ENCODE data around the gene JADE2. TPM values are rescaled to one million over a fixed set of nuclear protein-coding genes. Genes with fewer than 3 reads are reported as not detected.
A peak's percentile ranks its signal among the peaks of the same experiment; 100 is the strongest.
"Not testable (repeated sequence)": the region's sequence is repeated elsewhere in the genome, so short reads cannot be mapped to it uniquely, and the experiment has no call there.

The JADE2 gene
- total RNA-seq, 1 donor from 2014 or later = 26.3 TPM

DNA sequence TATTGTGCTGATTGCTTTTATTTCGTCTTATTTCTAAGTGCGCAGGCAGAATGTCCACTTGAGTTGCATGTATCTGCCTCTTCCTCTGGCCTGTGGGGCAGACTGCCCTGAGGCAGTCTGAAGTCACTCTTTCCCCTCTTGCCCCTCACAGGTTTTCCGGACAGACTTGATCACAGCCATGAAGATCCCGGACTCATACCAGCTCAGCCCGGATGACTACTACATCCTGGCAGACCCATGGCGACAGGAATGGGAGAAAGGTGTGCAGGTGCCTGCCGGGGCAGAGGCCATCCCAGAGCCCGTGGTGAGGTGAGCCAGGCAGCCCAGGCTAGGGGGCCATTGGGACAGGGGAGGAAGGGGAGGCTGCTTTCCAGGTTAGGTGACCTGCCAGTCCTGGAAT lies 26.4 kb downstream of the JADE2 start:
- peaks cover 30% of the 10 kb centered on the region for H3K36me3 ChIP-seq

DNA sequence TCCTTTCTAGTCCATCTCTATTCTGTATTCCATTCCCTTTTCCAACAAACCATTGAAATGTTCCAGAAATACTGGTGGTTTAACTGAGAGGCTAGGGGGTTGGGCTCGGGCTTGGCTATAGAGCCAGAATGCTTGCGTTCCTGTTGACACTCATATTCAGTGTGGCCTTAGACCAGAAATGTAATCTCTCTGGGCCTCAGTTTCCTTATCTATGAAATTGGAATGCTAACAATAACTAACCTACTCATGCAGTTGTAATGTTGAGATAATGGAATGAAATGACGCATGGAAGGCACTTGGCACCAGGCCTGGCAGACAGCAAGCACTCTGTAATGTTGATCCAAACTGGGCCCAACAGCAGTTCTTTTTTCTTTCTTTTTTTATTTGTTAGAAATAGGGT lies 26.8 kb downstream of the JADE2 start:
- no peak overlapping the region for H3K4me3 ChIP-seq
- H3K9me3 ChIP-seq (replicated peaks) = no peaks in the 10 kb centered on the region
- H3K4me1 ChIP-seq = peaks cover 89% of the 10 kb centered on the region
- peaks cover 30% of the 10 kb centered on the region for H3K36me3 ChIP-seq
- peak overlapping the region; percentile 89 for H3K27ac ChIP-seq (replicated peaks)
- TF ChIP-seq, protein P1, sequence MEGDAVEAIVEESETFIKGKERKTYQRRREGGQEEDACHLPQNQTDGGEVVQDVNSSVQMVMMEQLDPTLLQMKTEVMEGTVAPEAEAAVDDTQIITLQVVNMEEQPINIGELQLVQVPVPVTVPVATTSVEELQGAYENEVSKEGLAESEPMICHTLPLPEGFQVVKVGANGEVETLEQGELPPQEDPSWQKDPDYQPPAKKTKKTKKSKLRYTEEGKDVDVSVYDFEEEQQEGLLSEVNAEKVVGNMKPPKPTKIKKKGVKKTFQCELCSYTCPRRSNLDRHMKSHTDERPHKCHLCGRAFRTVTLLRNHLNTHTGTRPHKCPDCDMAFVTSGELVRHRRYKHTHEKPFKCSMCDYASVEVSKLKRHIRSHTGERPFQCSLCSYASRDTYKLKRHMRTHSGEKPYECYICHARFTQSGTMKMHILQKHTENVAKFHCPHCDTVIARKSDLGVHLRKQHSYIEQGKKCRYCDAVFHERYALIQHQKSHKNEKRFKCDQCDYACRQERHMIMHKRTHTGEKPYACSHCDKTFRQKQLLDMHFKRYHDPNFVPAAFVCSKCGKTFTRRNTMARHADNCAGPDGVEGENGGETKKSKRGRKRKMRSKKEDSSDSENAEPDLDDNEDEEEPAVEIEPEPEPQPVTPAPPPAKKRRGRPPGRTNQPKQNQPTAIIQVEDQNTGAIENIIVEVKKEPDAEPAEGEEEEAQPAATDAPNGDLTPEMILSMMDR (IDR thresholded peaks at IDR 0.05; ENCODE audit: borderline replicate concordance) = no peak
- intact Hi-C loops (cut with micrococcal nuclease) = no loop called here
- H3K27me3 ChIP-seq (ENCODE audit: low read depth) = no peaks in the 10 kb centered on the region
- peak; percentile 86 for DNase-seq

More for the DNA sequence above, 26.4 kb downstream of the JADE2 start:
- TF ChIP-seq, protein P1 (IDR thresholded peaks at IDR 0.05; ENCODE audit: borderline replicate concordance) = no peak
- Histone ChIP-seq H3K27me3 (ENCODE audit: low read depth) (no peaks in the 10 kb centered on the region), H3K4me3 (no peak overlapping the region), H3K4me1 (peaks cover 93% of the 10 kb centered on the region), H3K27ac (replicated peaks) (peak overlapping the region; percentile 89), H3K9me3 (replicated peaks) (no peaks in the 10 kb centered on the region)
- intact Hi-C loops (cut with micrococcal nuclease) = no loop called here
- DNase-seq = no peak

DNA sequence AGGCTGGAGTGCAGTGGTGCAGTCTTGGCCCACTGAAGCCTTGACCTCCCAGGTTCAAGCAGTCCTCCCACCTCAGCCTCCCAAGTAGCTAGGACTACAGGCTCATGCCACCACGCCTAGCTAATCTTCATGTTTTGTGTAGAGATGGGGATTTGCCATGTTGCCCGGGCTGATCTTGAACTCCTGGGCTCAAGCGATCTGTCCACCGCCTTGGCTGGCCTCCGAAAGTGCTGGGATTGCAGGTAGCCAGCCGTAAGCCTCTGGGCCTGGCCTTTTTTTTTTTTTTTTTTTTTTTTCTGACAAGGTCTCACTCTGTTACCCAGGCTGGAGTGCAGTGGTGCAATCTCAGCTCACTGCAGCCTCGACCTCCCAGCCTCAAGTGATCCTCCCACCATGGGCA lies 27.2 kb downstream of the JADE2 start:
- H3K4me3 ChIP-seq; H3K27me3 ChIP-seq (ENCODE audit: low read depth); H3K9me3 ChIP-seq (replicated peaks); intact Hi-C loops (cut with micrococcal nuclease): not testable (repeated sequence)
- H3K36me3 ChIP-seq = peaks cover 30% of the 10 kb centered on the region
- H3K4me1 ChIP-seq = peaks cover 85% of the 10 kb centered on the region
- H3K27ac ChIP-seq (replicated peaks) = peak overlapping the region; percentile 89
- peak; percentile 19 for DNase-seq

DNA sequence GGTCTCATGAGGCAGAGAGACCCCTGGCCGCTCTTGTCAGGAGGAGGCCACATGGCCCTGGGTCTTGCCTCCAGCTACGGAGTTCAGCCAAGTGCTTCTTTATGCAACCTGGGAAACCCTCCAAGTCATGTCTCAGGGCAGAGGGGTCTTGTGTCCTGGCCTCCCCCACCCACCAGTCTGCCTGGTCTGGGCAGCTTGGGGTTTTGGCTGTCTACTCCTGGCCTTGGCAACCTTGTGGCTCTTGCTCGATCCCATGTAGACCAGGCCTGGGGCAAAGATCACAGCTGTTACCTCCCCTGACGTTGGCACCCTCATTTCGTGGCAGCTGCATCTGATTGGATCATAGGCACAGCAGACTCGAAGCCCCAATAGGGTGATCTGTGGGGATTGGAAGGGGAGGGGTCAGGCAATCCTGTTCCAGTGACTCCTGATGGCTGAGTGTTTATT lies 28.4 kb downstream of the JADE2 start:
- Histone ChIP-seq H3K36me3 (peaks cover 28% of the 10 kb centered on the region), H3K27ac (replicated peaks) (peak overlapping the region; percentile 89), H3K4me1 (peaks cover 79% of the 10 kb centered on the region), H3K4me3 (no peak overlapping the region), H3K9me3 (replicated peaks) (no peaks in the 10 kb centered on the region), H3K27me3 (ENCODE audit: low read depth) (no peaks in the 10 kb centered on the region)
- intact Hi-C loops (cut with micrococcal nuclease) = no loop called here
- DNase-seq = no peak
- TF ChIP-seq, protein P1 (IDR thresholded peaks at IDR 0.05; ENCODE audit: borderline replicate concordance) = no peak

DNA sequence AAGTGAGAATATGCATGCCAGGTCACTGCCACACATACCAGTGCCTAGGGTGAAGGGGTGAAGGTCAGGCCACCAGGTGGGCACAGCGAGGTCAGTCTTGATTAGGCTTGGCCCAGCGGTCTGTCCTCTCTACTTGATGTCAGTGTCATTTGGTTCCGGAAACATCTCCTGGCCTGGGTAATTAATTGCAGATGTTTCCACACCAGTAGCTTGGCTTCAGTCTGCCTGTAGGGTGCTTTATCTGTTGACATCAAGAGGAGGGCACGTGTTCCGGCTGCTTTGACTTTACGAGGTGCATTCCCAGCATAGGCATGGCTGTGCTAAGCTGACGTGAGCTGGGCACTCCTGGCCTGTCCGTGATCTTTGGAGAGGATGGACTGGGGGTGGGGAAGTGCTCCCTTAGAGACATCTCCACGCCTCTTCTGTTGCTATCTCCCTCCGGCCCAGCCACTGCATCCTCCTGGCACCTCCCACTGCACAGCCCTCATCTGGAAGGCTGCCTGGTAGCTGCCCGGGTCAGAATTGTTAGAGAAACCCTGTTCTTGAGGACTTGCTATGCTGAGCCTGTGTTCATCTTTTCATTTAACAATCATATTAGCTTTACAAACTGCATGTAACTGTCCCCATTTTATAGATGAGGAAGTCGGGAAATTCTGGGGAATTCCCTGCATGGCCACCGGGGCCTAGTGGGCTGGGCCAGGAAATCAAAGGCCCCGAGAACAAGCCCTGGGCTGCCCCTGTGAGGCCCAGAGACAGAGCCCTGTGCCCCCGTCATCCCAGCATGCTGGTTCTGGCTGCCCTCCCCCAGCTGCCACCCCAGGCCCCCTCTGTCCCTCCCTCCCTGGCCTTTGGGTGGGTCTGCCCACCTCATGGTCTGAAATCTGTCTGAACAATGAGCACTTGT lies 29.1 kb downstream of the JADE2 start:
- H3K4me3 ChIP-seq = no peak overlapping the region
- peak; percentile 73 for DNase-seq
- H3K9me3 ChIP-seq (replicated peaks) = no peaks in the 10 kb centered on the region
- TF ChIP-seq, protein P1 (IDR thresholded peaks at IDR 0.05; ENCODE audit: borderline replicate concordance) = peak; percentile 20
- H3K36me3 ChIP-seq = peaks cover 31% of the 10 kb centered on the region
- H3K27ac ChIP-seq (replicated peaks) = peak overlapping the region; percentile 89
- H3K4me1 ChIP-seq = peaks cover 79% of the 10 kb centered on the region
- H3K27me3 ChIP-seq (ENCODE audit: low read depth) = no peaks in the 10 kb centered on the region
- intact Hi-C loops (cut with micrococcal nuclease) = no loop called here
